Fibroblast of lung (primary cell): ENCODE results near the gene EYA3. TPM values are rescaled to one million over a fixed set of nuclear protein-coding genes. Genes with fewer than 3 reads are reported as not detected.

Experiments used
- DNase-seq, 2 donors: peaks; one replicate each; pipeline versions ENCODE4 v3.0.0 to v3.0.0-alpha.2; 2010; ENCODE audit warnings: low read depth in 2 of 2
- H2AFZ ChIP-seq: 2 replicates; pipeline ENCODE4 v1.5.1; 2012; ENCODE audit warnings: low read length, control low read depth, inconsistent platforms
- H3K27ac ChIP-seq: 2 replicates; pipeline ENCODE4 v1.5.1; 2011; ENCODE audit warnings: low read length, control low read depth; ENCODE audit not compliant: insufficient read depth
- H3K27me3 ChIP-seq: 2 replicates; pipeline ENCODE4 v1.5.1; 2011; ENCODE audit warnings: mild to moderate bottlenecking, low read length; ENCODE audit not compliant: control insufficient read depth, insufficient read depth
- H3K36me3 ChIP-seq: 2 replicates; pipeline ENCODE4 v1.5.1; 2011; ENCODE audit warnings: low read length; ENCODE audit not compliant: control insufficient read depth, insufficient read depth
- H3K4me1 ChIP-seq: 2 replicates; pipeline ENCODE4 v1.5.1; 2011; ENCODE audit warnings: low read length; ENCODE audit not compliant: control insufficient read depth, insufficient read depth; ENCODE audit errors: extremely low read depth
- H3K4me2 ChIP-seq: 2 replicates; pipeline ENCODE4 v1.5.1; 2011; ENCODE audit warnings: low read length, control low read depth; ENCODE audit not compliant: insufficient read depth; ENCODE audit errors: extremely low read depth
- H3K4me3 ChIP-seq, 4 experiments: fragments of 200-600 bp in 1 of 4; sonication (generic) in 1 of 4; replicated peaks in 1 of 4; 2 replicates each; pipeline ENCODE4 v1.5.1; 2011 to 2016; ENCODE audit warnings: low read length in 4 of 4, low read depth in 3 of 4, mild to moderate bottlenecking in 3 of 4, control low read depth in 2 of 4, inconsistent platforms in 1 of 4, mixed read lengths in 1 of 4; ENCODE audit not compliant: insufficient read depth in 1 of 4; ENCODE audit errors: control extremely low read depth in 1 of 4
- H3K79me2 ChIP-seq: 2 replicates; pipeline ENCODE4 v1.5.1; 2012; ENCODE audit warnings: mild to moderate bottlenecking, low read length, inconsistent platforms; ENCODE audit not compliant: control insufficient read depth, insufficient read depth
- H3K9ac ChIP-seq: 2 replicates; pipeline ENCODE4 v1.5.1; 2011; ENCODE audit warnings: mild to moderate bottlenecking, low read length, control low read depth; ENCODE audit not compliant: insufficient read depth
- H3K9me3 ChIP-seq: 2 replicates; pipeline ENCODE4 v1.5.1; 2012; ENCODE audit warnings: low read depth, low read length; ENCODE audit not compliant: control insufficient read depth, insufficient read depth
- H4K20me1 ChIP-seq: 2 replicates; pipeline ENCODE4 v1.5.1; 2011; ENCODE audit warnings: low read length; ENCODE audit not compliant: control insufficient read depth, insufficient read depth; ENCODE audit errors: extremely low read depth
- EZH2 ChIP-seq: IDR thresholded peaks from 2 replicates; pipeline ENCODE4 v1.5.1; 2012; ENCODE audit warnings: low read length, control low read depth, mild to moderate bottlenecking; ENCODE audit errors: missing control alignments
- polyA plus RNA-seq, 2 donors: library from polyadenylated mRNA; depleted of rRNA in 1 of 2; stranded (reverse) in 1 of 2; unstranded in 1 of 2; fragments of >200 nt; gene quantifications; 2 replicates each; pipeline ENCODE4 v1.2.1, GENCODE V29; 2011 to 2012; ENCODE audit warnings: missing spikeins in 1 of 2
- total RNA-seq: library from RNA; depleted of rRNA; stranded (reverse); fragments of >200 nt; gene quantifications from 2 replicates; pipeline ENCODE4 v1.2.1, GENCODE V29; 2014
- TF ChIP-seq, protein P1 (sequence below), 2 donors: IDR thresholded peaks in 1 of 2; conservative IDR thresholded peaks in 1 of 2; 1 replicate in 1 of 2; 2 replicates in 1 of 2; pipeline ENCODE4 v1.5.1; 2011 to 2012; ENCODE audit warnings: low read length in 2 of 2, control low read depth in 1 of 2, inconsistent platforms in 1 of 2, low read depth in 1 of 2, mild to moderate bottlenecking in 1 of 2

EYA3 gene
- total and polyA plus RNA-seq, 2 donors (not counting 1 experiment from before 2014, with no cell fraction given) = 11.2 to 17.5 TPM

GRCh38 chr1:27961646-27962221 lies 126.7 kb downstream of the EYA3 start:
- no peak for DNase-seq
- Histone ChIP-seq H3K4me1 (peaks cover 8% of the 10 kb centered on the region), H3K79me2 (peaks cover 8% of the 10 kb centered on the region), H3K9me3 (no peaks in the 10 kb centered on the region), H3K27me3 (no peaks in the 10 kb centered on the region), H3K27ac (peak overlapping the region; percentile 25), H3K4me3 (peak overlapping the region in 3 of 4 experiments; percentile 43 to 80 (median 67)), H4K20me1 (no peaks in the 10 kb centered on the region), H2AFZ (no peak overlapping the region), H3K9ac (no peak overlapping the region), H3K36me3 (peaks cover 7% of the 10 kb centered on the region), H3K4me2 (peak overlapping the region; percentile 80)
- no peak for TF ChIP-seq EZH2
- TF ChIP-seq, protein P1, sequence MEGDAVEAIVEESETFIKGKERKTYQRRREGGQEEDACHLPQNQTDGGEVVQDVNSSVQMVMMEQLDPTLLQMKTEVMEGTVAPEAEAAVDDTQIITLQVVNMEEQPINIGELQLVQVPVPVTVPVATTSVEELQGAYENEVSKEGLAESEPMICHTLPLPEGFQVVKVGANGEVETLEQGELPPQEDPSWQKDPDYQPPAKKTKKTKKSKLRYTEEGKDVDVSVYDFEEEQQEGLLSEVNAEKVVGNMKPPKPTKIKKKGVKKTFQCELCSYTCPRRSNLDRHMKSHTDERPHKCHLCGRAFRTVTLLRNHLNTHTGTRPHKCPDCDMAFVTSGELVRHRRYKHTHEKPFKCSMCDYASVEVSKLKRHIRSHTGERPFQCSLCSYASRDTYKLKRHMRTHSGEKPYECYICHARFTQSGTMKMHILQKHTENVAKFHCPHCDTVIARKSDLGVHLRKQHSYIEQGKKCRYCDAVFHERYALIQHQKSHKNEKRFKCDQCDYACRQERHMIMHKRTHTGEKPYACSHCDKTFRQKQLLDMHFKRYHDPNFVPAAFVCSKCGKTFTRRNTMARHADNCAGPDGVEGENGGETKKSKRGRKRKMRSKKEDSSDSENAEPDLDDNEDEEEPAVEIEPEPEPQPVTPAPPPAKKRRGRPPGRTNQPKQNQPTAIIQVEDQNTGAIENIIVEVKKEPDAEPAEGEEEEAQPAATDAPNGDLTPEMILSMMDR (conservative IDR thresholded peaks at IDR 0.05 in 1 of 2, IDR thresholded peaks at IDR 0.05 in 1 of 2; ENCODE audit: low read depth in 1 of 2, low read length in 2 of 2) = no peak

- Histone ChIP-seq H3K4me2 (peak overlapping the region; percentile 80), H4K20me1 (no peaks in the 10 kb centered on the region), H3K27ac (peak overlapping the region; percentile 25), H2AFZ (peak overlapping the region; percentile 12), H3K27me3 (no peaks in the 10 kb centered on the region), H3K4me1 (peaks cover 8% of the 10 kb centered on the region), H3K4me3 (peak overlapping the region; percentile 43 to 80 (median 64)), H3K9me3 (no peaks in the 10 kb centered on the region), H3K36me3 (peaks cover 4% of the 10 kb centered on the region), H3K79me2 (peaks cover 8% of the 10 kb centered on the region), H3K9ac (no peak overlapping the region)
- DNase-seq = no peak
- TF ChIP-seq, protein P1 (conservative IDR thresholded peaks at IDR 0.05 in 1 of 2, IDR thresholded peaks at IDR 0.05 in 1 of 2; ENCODE audit: low read depth in 1 of 2, low read length in 2 of 2) = no peak
- no peak for TF ChIP-seq EZH2
Observed at GRCh38 chr1:27960762-27961645, 127.4 kb downstream of the EYA3 start.
